HEK293T (cell line): ENCODE data around the gene YAE1.

Experiments
- BHLHE40 ChIP-seq: fragments of 450-650 bp; IDR thresholded peaks from 2 replicates; pipeline ENCODE4 v1.6.1; 2016; ENCODE audit warnings: mild to moderate bottlenecking, moderate library complexity, borderline replicate concordance
- CTBP1 ChIP-seq: fragments of 450-650 bp; IDR thresholded peaks from 2 replicates; pipeline ENCODE4 v1.6.1; 2016; ENCODE audit warnings: borderline replicate concordance
- ELF4 ChIP-seq: fragments of 450-650 bp; IDR thresholded peaks from 2 replicates; pipeline ENCODE4 v1.6.1; 2017; ENCODE audit warnings: antibody characterized with exemption
- FOXA1 ChIP-seq: fragments of 450-650 bp; IDR thresholded peaks from 2 replicates; pipeline ENCODE4 v1.6.1; 2016; ENCODE audit warnings: mild to moderate bottlenecking
- FOXM1 ChIP-seq: fragments of 450-650 bp; IDR thresholded peaks from 2 replicates; pipeline ENCODE4 v1.6.1; 2017; ENCODE audit warnings: mild to moderate bottlenecking, borderline replicate concordance
- L3MBTL2 ChIP-seq: fragments of 450-650 bp; conservative IDR thresholded peaks from 2 replicates; pipeline ENCODE4 v1.6.1; 2016; ENCODE audit warnings: mild to moderate bottlenecking
- NFRKB ChIP-seq: fragments of 450-650 bp; IDR thresholded peaks from 2 replicates; pipeline ENCODE4 v1.6.1; 2016; ENCODE audit warnings: mild to moderate bottlenecking, moderate library complexity
- SP1 ChIP-seq: fragments of 450-650 bp; IDR thresholded peaks from 2 replicates; pipeline ENCODE4 v1.6.1; 2017
- SUZ12 ChIP-seq: fragments of 450-650 bp; IDR thresholded peaks from 2 replicates; pipeline ENCODE4 v1.6.1; 2016; ENCODE audit warnings: mild to moderate bottlenecking
- TARDBP ChIP-seq: fragments of 450-650 bp; IDR thresholded peaks from 2 replicates; pipeline ENCODE4 v1.6.1; 2016
- ZNF384 ChIP-seq: fragments of 450-650 bp; IDR thresholded peaks from 2 replicates; pipeline ENCODE4 v1.6.1; 2016
- TF ChIP-seq, protein P1 (sequence below): fragments of 450-650 bp; IDR thresholded peaks from 2 replicates; pipeline ENCODE4 v1.6.1; 2016

DNA sequence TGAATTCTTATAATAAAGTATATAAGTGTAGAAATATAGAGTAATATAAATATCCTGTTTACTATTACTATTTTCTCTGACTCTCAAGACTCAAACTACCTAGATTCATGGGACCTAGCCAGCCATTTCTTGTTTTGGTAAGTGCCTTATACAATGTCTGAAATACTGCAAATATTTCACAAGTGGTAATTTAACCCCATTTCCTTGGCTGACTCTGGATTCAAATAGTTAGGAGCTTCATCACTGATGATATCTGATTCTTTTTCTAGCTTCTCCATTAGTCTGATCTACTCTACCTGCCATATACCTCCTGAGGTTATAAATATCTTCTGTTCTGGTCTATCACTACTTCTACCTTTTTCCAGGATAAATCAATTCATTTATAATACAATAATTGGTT is 50.8 kb downstream of the YAE1 start:
- no peak for TF ChIP-seq NFRKB
- no peak for TF ChIP-seq BHLHE40
- no peak for TF ChIP-seq FOXA1
- TF ChIP-seq CTBP1, result no peak
- TF ChIP-seq, protein P1, sequence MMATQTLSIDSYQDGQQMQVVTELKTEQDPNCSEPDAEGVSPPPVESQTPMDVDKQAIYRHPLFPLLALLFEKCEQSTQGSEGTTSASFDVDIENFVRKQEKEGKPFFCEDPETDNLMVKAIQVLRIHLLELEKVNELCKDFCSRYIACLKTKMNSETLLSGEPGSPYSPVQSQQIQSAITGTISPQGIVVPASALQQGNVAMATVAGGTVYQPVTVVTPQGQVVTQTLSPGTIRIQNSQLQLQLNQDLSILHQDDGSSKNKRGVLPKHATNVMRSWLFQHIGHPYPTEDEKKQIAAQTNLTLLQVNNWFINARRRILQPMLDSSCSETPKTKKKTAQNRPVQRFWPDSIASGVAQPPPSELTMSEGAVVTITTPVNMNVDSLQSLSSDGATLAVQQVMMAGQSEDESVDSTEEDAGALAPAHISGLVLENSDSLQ, result no peak
- no peak for TF ChIP-seq L3MBTL2
- no peak for TF ChIP-seq ZNF384
- no peak for TF ChIP-seq TARDBP
- no peak for TF ChIP-seq SP1
- TF ChIP-seq FOXM1, result no peak
- no peak for TF ChIP-seq ELF4
- TF ChIP-seq SUZ12, result no peak
